Measurements from ENCODE around the gene SHC3. TPM values are rescaled to one million over a fixed set of nuclear protein-coding genes. Genes with fewer than 3 reads are reported as not detected.
"Not testable (repeated sequence)": the region's sequence is repeated elsewhere in the genome, so short reads cannot be mapped to it uniquely, and the experiment has no call there.

SHC3 gene
- polyA plus RNA-seq, 2 donors = 0.19 to 0.35 TPM

DNA sequence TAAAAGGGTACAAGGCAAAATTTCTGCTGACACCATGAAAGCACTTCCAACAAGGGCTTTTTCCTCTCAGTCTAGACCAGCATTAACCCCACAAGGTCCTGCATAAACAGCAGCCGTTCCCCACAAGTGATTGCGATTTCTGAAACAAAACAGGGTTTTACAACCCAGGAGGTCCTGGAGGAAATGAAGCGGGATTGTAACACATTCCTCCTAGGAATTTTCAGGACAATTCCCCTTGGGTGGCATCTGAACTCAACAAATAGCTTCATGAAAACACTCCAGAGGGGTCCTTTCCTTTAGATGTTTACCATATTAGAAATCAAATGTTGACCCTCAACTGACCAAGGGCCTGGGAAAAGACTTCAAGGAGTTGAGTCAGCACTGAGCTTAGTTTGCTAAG, 36.7 kb upstream of the SHC3 start:
- Histone ChIP-seq H3K4me1 (ENCODE audit: control insufficient read depth in 2 of 2, insufficient read depth in 2 of 2, low read length in 1 of 2) (peaks cover 0 to 2% of the 10 kb centered on the region in 2 donors), H3K27ac (ENCODE audit: low read depth in 2 of 2, low read length in 1 of 2) (no peak overlapping the region), H3K27me3 (ENCODE audit: control insufficient read depth in 1 of 2, insufficient read depth in 2 of 2, low read length in 2 of 2) (no peaks in the 10 kb centered on the region), H3K36me3 (ENCODE audit: control insufficient read depth in 2 of 2, insufficient read depth in 2 of 2, low read length in 1 of 2) (no peaks in the 10 kb centered on the region), H3K4me3 (ENCODE audit: low read depth in 1 of 2, low read length in 2 of 2) (no peak overlapping the region), H3K9me3 (ENCODE audit: control insufficient read depth in 2 of 2, insufficient read depth in 1 of 2, low read depth in 1 of 2, low read length in 1 of 2) (no peaks in the 10 kb centered on the region)
- WGBS, 2 donors = 78 to 86% methylated on average over 3 of the region's 3 CpGs

- Histone ChIP-seq H3K9me3 (ENCODE audit: control insufficient read depth in 2 of 2, insufficient read depth in 1 of 2, low read depth in 1 of 2, low read length in 1 of 2) (peaks cover 0 to 5% of the 10 kb centered on the region in 2 donors), H3K27me3 (ENCODE audit: control insufficient read depth in 1 of 2, insufficient read depth in 2 of 2, low read length in 2 of 2) (no peaks in the 10 kb centered on the region), H3K27ac (ENCODE audit: low read depth in 2 of 2, low read length in 1 of 2) (no peak overlapping the region), H3K36me3 (ENCODE audit: control insufficient read depth in 2 of 2, insufficient read depth in 2 of 2, low read length in 1 of 2) (no peaks in the 10 kb centered on the region), H3K4me3 (ENCODE audit: low read depth in 1 of 2, low read length in 2 of 2) (no peak overlapping the region), H3K4me1 (ENCODE audit: control insufficient read depth in 2 of 2, insufficient read depth in 2 of 2, low read length in 1 of 2) (peaks cover 0 to 2% of the 10 kb centered on the region in 2 donors)
- 85 to 91% methylated on average over 3 of the region's 3 CpGs for WGBS, 2 donors
Observed at GRCh38 chr9:89213396-89213880, 34.8 kb upstream of the SHC3 start.

GRCh38 chr9:89212171-89212570, 33.6 kb upstream of the SHC3 start:
- H3K4me3 ChIP-seq (ENCODE audit: low read depth in 1 of 2, low read length in 2 of 2) = no peak overlapping the region
- H3K36me3 ChIP-seq (ENCODE audit: control insufficient read depth in 2 of 2, insufficient read depth in 2 of 2, low read length in 1 of 2) = no peaks in the 10 kb centered on the region
- no peaks in the 10 kb centered on the region for H3K27me3 ChIP-seq (ENCODE audit: control insufficient read depth in 1 of 2, insufficient read depth in 2 of 2, low read length in 2 of 2)
- no peak overlapping the region for H3K27ac ChIP-seq (ENCODE audit: low read depth in 2 of 2, low read length in 1 of 2)
- peaks cover 0 to 5% of the 10 kb centered on the region in 2 donors for H3K9me3 ChIP-seq (ENCODE audit: control insufficient read depth in 2 of 2, insufficient read depth in 1 of 2, low read depth in 1 of 2, low read length in 1 of 2)
- 84 to 92% methylated on average over 1 of the region's 1 CpG for WGBS, 2 donors
- H3K4me1 ChIP-seq (ENCODE audit: control insufficient read depth in 2 of 2, insufficient read depth in 2 of 2, low read length in 1 of 2) = peaks cover 0 to 2% of the 10 kb centered on the region in 2 donors

- H3K4me1 ChIP-seq (ENCODE audit: control insufficient read depth in 2 of 2, insufficient read depth in 2 of 2, low read length in 1 of 2); H3K36me3 ChIP-seq (ENCODE audit: control insufficient read depth in 2 of 2, insufficient read depth in 2 of 2, low read length in 1 of 2); H3K27me3 ChIP-seq (ENCODE audit: control insufficient read depth in 1 of 2, insufficient read depth in 2 of 2, low read length in 2 of 2); H3K27ac ChIP-seq (ENCODE audit: low read depth in 2 of 2, low read length in 1 of 2); H3K9me3 ChIP-seq (ENCODE audit: control insufficient read depth in 2 of 2, insufficient read depth in 1 of 2, low read depth in 1 of 2, low read length in 1 of 2); H3K4me3 ChIP-seq (ENCODE audit: low read depth in 1 of 2, low read length in 2 of 2): not testable (repeated sequence)
- 96 to 99% methylated on average over 19 to 21 of the region's 21 CpGs for WGBS, 2 donors
Observed at GRCh38 chr9:89209311-89209710, 30.7 kb upstream of the SHC3 start.

DNA sequence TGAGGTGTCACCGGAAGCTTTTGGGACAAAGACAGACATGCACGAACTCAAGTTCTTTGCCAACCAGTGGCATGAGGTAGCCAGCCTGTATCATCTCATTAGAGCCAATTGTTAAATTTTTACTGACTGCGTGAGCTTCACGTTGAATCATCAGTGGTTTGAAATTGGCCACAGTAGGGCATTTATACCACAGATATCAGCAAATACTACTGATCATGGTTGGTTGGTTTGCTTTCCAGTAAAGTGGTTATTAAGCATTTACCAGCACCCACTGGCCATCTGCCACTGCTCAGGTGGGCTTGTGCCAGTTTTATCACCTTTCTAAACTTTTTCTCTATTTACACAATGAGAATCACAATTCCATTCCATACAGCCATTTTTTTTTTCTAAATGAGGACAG, 28.4 kb upstream of the SHC3 start:
- no peaks in the 10 kb centered on the region for H3K27me3 ChIP-seq (ENCODE audit: control insufficient read depth in 1 of 2, insufficient read depth in 2 of 2, low read length in 2 of 2)
- no peak overlapping the region for H3K4me3 ChIP-seq (ENCODE audit: low read depth in 1 of 2, low read length in 2 of 2)
- no peaks in the 10 kb centered on the region for H3K4me1 ChIP-seq (ENCODE audit: control insufficient read depth in 2 of 2, insufficient read depth in 2 of 2, low read length in 1 of 2)
- peaks cover 0 to 5% of the 10 kb centered on the region in 2 donors for H3K9me3 ChIP-seq (ENCODE audit: control insufficient read depth in 2 of 2, insufficient read depth in 1 of 2, low read depth in 1 of 2, low read length in 1 of 2)
- no peak overlapping the region for H3K27ac ChIP-seq (ENCODE audit: low read depth in 2 of 2, low read length in 1 of 2)
- WGBS, 2 donors = 72 to 78% methylated on average over 4 of the region's 4 CpGs
- no peaks in the 10 kb centered on the region for H3K36me3 ChIP-seq (ENCODE audit: control insufficient read depth in 2 of 2, insufficient read depth in 2 of 2, low read length in 1 of 2)

DNA sequence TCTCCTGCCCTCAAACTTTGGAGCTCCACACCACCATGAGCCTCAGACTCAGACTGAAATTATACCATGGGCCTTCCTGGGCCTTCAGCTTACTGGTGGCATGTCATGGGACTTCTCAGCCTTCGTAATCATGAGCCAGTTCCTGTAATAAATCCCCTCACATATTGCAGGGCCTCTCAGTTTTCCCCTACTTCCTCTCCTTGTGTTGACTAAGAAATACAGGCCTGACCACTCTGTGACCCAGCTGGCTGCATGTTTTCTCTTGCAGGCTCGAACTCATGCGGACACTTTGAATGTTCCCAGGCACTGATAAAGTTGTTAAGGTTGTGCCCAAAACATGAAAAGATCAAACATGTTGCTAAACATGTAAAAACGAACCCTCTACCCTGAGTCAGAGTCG, 26.2 kb upstream of the SHC3 start:
- Histone ChIP-seq H3K36me3 (ENCODE audit: control insufficient read depth in 2 of 2, insufficient read depth in 2 of 2, low read length in 1 of 2) (no peaks in the 10 kb centered on the region), H3K27me3 (ENCODE audit: control insufficient read depth in 1 of 2, insufficient read depth in 2 of 2, low read length in 2 of 2) (no peaks in the 10 kb centered on the region), H3K4me3 (ENCODE audit: low read depth in 1 of 2, low read length in 2 of 2) (no peak overlapping the region), H3K27ac (ENCODE audit: low read depth in 2 of 2, low read length in 1 of 2) (no peak overlapping the region), H3K9me3 (ENCODE audit: control insufficient read depth in 2 of 2, insufficient read depth in 1 of 2, low read depth in 1 of 2, low read length in 1 of 2) (peaks cover 0 to 5% of the 10 kb centered on the region in 2 donors), H3K4me1 (ENCODE audit: control insufficient read depth in 2 of 2, insufficient read depth in 2 of 2, low read length in 1 of 2) (no peaks in the 10 kb centered on the region)
- WGBS, 2 donors = 55 to 62% methylated on average over 5 of the region's 5 CpGs

DNA sequence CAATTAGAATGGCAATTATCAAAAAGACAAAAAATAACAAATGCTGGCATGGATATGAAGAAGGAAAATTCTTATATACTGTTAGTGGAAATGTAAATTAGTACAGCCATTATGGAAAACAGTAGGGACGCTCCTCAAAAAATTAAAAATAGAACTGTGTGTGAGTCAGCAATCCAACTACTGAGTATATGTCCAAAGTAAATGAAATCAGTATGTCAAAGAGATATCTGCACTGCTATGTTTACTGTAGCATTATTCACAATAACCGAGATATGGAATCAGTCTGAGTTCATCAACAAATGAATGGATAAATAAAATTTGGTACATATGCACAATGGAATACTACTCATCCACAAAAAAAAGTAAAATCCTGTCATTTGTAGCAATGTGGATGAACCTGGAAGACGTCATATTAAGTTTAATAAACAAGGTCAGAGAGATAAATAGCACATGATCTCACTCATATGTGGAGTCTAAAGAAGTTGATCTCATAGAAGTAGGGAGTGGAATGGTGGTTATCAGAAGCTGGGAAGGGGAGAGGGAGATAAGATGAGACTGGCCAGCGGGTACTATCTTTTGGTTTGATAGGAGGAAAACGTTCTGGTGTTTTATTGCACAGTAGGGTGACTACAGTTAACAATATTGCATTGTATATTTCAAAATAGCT, 16.6 kb upstream of the SHC3 start:
- 71 to 72% methylated on average over 5 of the region's 5 CpGs for WGBS, 2 donors
- Histone ChIP-seq H3K4me1 (ENCODE audit: control insufficient read depth in 2 of 2, insufficient read depth in 2 of 2, low read length in 1 of 2) (no peaks in the 10 kb centered on the region), H3K9me3 (ENCODE audit: control insufficient read depth in 2 of 2, insufficient read depth in 1 of 2, low read depth in 1 of 2, low read length in 1 of 2) (peaks cover 0 to 2% of the 10 kb centered on the region in 2 donors), H3K27me3 (ENCODE audit: control insufficient read depth in 1 of 2, insufficient read depth in 2 of 2, low read length in 2 of 2) (no peaks in the 10 kb centered on the region), H3K4me3 (ENCODE audit: low read depth in 1 of 2, low read length in 2 of 2) (no peak overlapping the region), H3K27ac (ENCODE audit: low read depth in 2 of 2, low read length in 1 of 2) (no peak overlapping the region), H3K36me3 (ENCODE audit: control insufficient read depth in 2 of 2, insufficient read depth in 2 of 2, low read length in 1 of 2) (no peaks in the 10 kb centered on the region)

- Histone ChIP-seq H3K4me1 (ENCODE audit: control insufficient read depth in 2 of 2, insufficient read depth in 2 of 2, low read length in 1 of 2) (no peaks in the 10 kb centered on the region), H3K36me3 (ENCODE audit: control insufficient read depth in 2 of 2, insufficient read depth in 2 of 2, low read length in 1 of 2) (no peaks in the 10 kb centered on the region), H3K27ac (ENCODE audit: low read depth in 2 of 2, low read length in 1 of 2) (no peak overlapping the region), H3K4me3 (ENCODE audit: low read depth in 1 of 2, low read length in 2 of 2) (no peak overlapping the region), H3K27me3 (ENCODE audit: control insufficient read depth in 1 of 2, insufficient read depth in 2 of 2, low read length in 2 of 2) (no peaks in the 10 kb centered on the region), H3K9me3 (ENCODE audit: control insufficient read depth in 2 of 2, insufficient read depth in 1 of 2, low read depth in 1 of 2, low read length in 1 of 2) (peaks cover 0 to 2% of the 10 kb centered on the region in 2 donors)
- WGBS, 2 donors = 87 to 93% methylated on average over 4 of the region's 4 CpGs
Observed at GRCh38 chr9:89194421-89195130, 16.0 kb upstream of the SHC3 start.

DNA sequence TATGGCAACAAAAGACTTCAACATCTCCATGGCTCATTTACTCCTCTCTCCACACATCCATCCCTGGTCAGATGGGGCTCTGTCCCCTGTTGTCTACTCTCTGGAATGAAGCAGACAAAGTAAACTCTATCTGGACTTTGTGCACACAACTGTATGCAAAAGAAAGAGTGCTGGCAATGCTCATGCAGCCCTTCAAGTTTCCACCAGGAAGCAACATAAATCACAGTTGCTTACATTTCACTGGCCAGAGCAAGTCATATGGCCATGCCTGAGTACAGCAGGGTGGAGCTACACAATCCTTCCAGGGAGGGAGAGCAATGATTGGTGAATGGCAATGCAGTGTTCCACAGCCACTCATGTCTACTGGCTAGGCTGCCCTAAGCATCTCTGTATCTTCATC, 12.4 kb upstream of the SHC3 start:
- Histone ChIP-seq H3K9me3 (ENCODE audit: control insufficient read depth in 2 of 2, insufficient read depth in 1 of 2, low read depth in 1 of 2, low read length in 1 of 2) (no peaks in the 10 kb centered on the region), H3K36me3 (ENCODE audit: control insufficient read depth in 2 of 2, insufficient read depth in 2 of 2, low read length in 1 of 2) (no peaks in the 10 kb centered on the region), H3K27ac (ENCODE audit: low read depth in 2 of 2, low read length in 1 of 2) (no peak overlapping the region), H3K4me3 (ENCODE audit: low read depth in 1 of 2, low read length in 2 of 2) (no peak overlapping the region), H3K27me3 (ENCODE audit: control insufficient read depth in 1 of 2, insufficient read depth in 2 of 2, low read length in 2 of 2) (no peaks in the 10 kb centered on the region), H3K4me1 (ENCODE audit: control insufficient read depth in 2 of 2, insufficient read depth in 2 of 2, low read length in 1 of 2) (no peaks in the 10 kb centered on the region)

DNA sequence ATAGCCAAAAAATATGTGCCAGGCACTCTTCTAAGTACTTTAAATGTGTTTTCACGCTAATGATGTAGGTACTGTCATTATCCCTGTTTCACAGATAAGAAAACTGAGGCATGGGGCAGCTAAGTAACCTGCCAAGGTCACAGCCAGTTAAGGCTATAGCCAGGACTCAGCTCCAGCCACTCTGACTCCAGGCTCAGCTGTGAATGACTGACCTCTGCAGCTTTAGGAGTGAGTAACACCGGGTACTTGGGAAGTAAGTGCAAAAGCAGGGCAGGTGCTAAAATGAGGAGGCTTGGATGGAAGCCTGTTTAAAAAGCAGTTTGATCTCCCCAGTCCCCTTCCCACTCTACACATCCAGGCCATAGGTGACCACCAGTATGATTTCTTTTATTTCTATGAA, 10.6 kb upstream of the SHC3 start:
- H3K36me3 ChIP-seq (ENCODE audit: control insufficient read depth in 2 of 2, insufficient read depth in 2 of 2, low read length in 1 of 2) = no peaks in the 10 kb centered on the region
- H3K27me3 ChIP-seq (ENCODE audit: control insufficient read depth in 1 of 2, insufficient read depth in 2 of 2, low read length in 2 of 2) = no peaks in the 10 kb centered on the region
- no peaks in the 10 kb centered on the region for H3K4me1 ChIP-seq (ENCODE audit: control insufficient read depth in 2 of 2, insufficient read depth in 2 of 2, low read length in 1 of 2)
- H3K27ac ChIP-seq (ENCODE audit: low read depth in 2 of 2, low read length in 1 of 2) = no peak overlapping the region
- H3K4me3 ChIP-seq (ENCODE audit: low read depth in 1 of 2, low read length in 2 of 2) = no peak overlapping the region
- no peaks in the 10 kb centered on the region for H3K9me3 ChIP-seq (ENCODE audit: control insufficient read depth in 2 of 2, insufficient read depth in 1 of 2, low read depth in 1 of 2, low read length in 1 of 2)
- 63 to 72% methylated on average over 2 of the region's 2 CpGs for WGBS, 2 donors

Measured in esophagus (tissue), 2 donors.